COR-L47 (cell line): ENCODE measurements around the gene MED16.

Source experiments
- DNase-seq: peaks from one replicate; lab custom pipeline; 2025; lab: John Stamatoyannopoulos, UW

Gene MED16

DNA sequence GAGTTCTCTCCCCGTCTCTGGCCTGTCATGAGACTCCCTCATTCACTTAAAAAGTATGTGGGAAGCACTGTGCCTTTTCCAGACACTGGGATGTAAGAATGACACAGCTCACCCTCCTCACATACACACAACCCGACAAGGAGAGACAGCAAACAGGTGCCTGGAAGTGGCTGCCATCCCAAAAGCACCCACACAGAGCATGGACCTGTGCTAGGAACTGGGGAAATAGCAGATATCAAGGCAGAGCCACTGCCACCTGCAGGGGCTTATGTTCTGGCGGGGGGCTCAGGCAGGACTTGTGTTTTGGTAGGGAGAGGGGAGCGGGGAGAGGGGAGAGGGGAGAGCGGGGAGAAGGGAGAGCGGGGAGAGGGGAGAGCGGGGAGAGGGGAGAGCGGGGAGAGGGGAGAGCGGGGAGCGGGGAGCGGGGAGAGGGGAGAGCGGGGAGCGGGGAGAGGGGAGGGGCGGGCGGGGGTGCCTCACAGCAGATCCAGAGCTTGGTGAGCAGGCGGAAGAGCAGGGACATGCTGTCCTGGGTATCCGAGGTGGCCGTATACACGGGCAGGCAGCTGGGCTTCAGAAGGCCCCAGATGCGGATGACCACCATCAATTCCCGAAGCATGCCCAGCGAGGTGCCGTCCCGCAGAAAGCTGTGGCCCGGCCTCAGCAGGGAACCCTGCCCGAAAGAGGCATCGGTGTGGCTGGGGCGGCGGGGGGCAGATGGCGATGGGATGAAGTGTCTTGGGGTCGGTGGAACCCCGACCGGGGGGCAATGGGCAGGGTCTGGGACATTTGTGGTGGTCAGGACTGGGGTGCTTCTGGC is 21.3 kb downstream of the MED16 start:
- DNase-seq, result no peak

- DNase-seq, result peak; percentile 95
Measured at GRCh38 chr19:870963-871401, 22.0 kb downstream of the MED16 start.

DNA sequence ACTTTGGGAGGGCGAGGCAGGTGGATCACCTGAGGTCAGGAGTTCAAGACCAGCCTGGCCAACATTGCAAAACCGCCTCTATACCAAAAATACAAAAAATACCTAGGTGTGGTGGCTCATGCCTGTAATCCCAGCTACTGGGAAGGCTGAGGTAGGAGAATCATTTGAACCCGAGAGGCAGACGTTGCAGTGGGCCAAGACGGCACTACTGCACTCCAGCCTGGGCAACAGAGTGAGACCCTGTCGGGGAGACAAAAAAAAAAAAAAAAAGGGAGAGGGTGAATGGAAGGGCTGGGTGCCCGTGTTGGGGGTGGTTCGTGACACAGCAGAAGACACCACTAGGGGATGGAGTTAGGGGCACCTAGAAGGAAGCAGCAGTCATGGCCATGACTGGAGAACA is 22.7 kb downstream of the MED16 start:
- DNase-seq, result no peak

- DNase-seq, result no peak
Measured at GRCh38 chr19:869245-870177, 23.5 kb downstream of the MED16 start.

DNA sequence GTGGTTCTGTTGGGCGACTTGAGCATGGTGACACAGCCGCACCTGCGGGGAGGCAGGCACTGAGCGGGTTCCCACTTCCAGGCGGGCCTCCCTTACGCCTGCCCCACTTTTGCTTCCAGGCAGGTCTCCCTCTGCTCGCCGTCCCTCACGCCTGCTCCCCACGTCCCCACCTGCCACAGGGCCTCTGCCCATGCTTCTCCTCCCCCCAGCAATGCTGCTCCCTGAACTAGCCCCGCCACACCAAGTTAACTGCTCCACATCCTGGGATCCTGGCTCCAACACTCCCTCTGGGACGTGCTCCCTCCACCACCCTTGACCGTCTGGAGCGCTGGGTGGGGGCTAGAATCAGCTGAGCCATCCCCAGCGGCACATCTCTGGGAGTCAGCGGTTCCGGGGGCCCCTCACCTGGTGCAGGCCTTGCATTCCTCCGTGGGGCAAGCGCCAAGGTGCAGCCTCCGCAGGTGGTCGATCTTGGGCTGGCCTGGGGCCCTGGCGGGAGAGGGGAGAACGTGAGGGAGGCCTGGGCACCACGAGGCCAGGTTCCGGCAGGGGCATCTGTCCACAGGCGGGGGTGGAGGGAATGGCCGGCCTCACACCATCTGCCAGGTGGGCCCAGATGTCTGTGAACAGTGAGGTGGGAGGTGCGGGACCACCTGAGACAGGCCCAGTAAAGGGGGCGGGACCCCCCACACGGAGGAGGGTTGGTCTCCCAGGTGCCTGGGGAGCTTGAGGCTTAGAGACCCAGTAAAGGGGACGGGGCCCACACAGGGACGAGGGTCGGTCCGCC is 24.3 kb downstream of the MED16 start:
- DNase-seq, result no peak

GRCh38 chr19:867855-868457 is 25.0 kb downstream of the MED16 start:
- DNase-seq, result no peak

DNA sequence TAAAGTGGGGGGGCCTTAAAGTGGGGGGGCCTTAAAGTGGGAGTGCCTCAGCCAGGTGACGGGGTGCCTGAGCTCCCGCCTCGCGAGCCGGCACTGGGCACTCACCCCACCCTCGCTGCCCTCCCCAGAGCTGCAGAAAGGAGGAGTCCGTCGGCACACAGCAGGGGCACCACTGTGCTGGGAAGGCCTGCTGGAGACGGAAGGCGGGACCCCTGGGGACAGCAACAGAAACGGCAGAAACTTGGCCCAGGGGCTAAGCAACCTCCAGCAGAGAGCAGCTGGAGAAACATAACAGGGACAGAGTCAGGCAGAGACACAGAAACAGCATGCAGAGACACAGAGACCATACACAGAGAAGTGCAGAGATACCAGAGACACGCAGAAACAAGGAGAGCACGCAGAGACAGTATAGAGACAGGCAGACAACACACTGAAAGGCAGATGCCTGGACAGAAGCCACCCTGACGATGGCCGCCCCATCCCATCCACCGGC is 25.6 kb downstream of the MED16 start:
- DNase-seq, result peak; percentile 93

DNA sequence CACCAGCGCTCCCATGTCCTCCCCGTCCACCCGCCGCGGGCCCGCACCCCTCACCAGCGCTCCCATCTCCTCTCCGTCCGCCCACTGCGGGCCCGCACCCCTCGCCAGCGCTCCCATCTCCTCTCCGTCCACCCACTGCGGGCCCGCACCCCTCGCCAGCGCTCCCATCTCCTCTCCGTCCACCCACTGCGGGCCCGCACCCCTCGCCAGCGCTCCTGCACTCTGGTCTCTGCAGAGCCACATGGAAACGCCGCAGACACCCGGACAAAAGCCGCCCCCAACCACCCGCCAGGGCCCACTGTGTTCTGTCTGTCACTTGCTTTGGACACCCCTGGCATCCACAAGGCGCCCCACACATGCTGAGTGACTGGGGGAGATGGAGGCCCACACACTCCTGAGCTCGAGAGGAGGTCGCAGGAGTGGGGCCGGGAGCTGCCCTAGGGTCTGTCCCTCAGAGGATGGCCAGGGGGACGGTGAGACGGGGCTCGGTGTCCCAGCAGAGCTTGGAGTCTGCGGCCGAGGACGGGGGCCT is 26.2 kb downstream of the MED16 start:
- DNase-seq, result no peak

- no peak for DNase-seq
Measured at GRCh38 chr19:863315-863620, 29.7 kb downstream of the MED16 start.

DNA sequence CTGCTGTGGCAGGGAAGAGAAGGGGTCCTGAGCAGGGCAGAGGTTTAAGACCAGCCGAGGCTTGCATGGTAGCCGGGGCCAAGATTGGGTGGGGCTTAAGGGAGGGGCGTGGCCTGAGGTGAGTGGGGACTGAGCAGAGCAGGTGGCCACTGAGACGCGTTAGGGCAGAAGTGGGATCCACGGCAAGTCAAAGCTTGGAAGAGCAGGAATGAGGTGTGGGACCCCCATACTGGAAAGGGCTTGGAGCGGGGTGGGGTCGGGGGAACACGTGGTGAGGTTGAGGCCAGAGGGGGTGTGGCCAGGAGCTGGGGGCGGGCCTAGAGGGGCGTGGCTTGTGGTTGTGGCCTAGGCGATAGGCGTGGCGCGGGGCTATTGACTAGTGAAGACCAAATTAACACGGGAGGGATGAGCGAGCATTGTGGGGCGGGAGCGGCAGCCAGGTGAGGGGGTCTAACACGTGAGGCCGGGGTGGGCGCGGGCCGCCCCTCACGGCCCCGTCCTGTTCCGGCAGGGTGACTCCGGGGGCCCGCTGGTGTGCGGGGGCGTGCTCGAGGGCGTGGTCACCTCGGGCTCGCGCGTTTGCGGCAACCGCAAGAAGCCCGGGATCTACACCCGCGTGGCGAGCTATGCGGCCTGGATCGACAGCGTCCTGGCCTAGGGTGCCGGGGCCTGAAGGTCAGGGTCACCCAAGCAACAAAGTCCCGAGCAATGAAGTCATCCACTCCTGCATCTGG is 30.2 kb downstream of the MED16 start:
- DNase-seq, result no peak

DNA sequence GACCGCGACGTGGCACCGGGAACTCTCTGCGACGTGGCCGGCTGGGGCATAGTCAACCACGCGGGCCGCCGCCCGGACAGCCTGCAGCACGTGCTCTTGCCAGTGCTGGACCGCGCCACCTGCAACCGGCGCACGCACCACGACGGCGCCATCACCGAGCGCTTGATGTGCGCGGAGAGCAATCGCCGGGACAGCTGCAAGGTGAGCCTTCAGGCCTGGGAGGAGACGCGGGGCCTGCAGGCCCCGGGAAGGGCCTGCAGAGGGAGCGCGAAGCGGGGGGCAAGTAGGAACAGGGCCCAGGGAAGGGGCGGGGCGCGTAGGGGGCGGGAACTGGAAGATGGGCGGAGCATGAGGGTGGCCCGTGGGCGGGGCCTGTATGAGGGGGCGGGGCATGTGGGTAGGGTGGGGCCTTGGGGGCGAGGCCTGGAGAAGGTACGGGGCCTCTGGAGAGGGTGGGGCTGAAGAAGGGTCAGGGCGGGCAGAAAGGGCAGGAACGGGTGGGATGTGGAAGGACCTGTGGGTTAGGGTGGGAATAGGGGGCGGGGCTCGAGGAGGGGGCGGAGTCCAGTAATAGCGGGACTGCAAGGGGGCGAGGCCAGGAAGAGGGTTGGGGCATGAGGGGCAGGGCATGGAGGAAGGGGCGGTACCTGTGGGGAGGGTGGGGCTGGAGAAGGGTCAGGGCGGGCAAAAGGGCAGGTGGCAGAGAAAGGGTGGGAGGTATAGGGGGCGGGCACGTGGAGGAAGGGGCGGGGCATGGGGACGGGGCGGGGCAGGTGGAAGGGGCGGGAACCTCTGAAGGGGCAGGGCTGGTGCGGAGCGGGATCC is 31.0 kb downstream of the MED16 start:
- DNase-seq, result no peak

GRCh38 chr19:861141-861755 is 31.7 kb downstream of the MED16 start:
- DNase-seq, result no peak

DNA sequence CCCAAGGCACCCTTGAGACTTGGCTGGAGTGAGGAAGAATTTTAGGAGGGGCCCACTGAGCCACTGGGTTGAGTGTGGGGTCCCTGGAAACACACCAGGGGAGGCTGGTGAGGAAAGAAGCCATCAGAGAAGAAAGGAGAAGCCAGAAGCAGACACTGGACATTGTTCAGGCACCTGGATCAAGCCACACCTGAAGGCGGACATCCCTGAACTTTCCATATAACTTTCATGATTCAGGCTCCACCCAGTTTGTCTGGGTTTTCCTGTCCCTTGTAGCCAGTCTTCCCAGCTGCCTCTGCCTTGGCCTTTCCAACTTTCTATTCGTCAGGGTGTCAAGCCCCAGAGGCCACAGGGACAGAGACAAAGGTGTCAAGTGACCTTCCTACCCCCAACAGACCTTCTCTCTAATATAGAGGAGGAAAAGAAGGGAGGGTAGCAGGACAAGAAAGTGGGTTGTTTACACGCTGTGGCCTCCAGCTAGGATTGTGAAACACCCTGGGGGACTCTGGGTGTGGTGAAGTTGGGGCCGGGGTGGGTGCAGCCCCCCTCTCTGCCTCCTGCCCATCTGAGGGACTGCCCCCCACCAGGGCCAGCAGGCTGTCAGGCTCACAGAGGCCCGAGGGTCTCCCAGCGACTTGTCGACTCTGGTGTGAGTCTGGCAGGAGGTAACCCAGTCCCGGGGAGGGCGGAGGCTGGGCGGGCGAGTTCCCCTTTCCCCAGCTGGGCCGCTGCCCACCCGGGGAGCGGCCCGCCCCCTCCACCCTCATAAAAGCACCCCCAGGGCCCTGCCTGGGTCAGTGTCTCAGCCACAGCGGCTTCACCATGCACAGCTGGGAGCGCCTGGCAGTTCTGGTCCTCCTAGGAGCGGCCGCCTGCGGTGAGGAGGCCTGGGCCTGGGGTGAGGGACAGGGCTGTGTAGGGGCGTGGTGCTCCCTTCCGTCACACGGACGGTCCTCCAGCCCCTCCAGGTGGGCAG is 33.8 kb downstream of the MED16 start, which contains the start of gene CFD:
TSS of gene CFD (plus strand) at position 797 of the 976 bp plus-strand sequence. CDS start at position 823, 26 bp downstream.
- DNase-seq, result no peak

DNA sequence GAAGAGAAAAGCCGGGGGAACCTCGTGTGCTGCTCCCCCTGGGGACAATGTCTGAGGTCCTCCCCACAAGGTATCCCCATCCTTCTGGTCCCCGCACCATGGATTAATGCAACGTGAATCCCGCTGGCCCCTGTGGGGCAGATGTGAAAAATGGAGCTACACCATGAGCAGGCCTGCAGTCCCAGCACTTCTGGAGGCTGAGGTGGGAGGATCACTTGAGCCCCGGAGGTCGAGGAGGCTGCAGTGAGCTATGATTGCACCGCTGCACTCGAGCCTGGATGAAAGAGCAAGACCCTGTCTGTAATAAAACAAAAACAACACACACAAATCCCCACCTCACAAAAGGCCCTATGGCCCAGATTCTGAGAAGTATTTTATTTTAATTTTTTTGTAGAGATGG is 34.7 kb downstream of the MED16 start:
- no peak for DNase-seq

GRCh38 chr19:855566-856120 is 37.3 kb downstream of the MED16 start:
- DNase-seq, result no peak

- no peak for DNase-seq
Measured at GRCh38 chr19:855142-855541, 37.8 kb downstream of the MED16 start.

DNA sequence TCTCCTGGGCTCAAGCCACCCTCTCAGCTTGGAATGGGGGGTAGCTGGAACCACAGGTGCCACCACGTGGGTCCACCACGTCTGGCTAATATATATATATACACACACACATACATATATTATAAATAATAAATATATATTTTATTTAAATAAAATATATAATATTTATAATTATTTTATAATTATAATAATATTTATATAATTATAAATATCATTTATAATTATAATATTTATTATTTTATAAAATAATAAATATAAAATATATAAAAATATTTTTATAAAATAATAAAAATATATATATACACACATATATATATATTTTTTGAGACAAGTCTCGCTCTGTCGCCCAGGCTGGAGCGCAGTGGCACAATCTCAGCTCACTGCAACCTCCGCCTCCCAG is 38.4 kb downstream of the MED16 start:
- DNase-seq, result no peak
